H1 (cell line): ENCODE data around the gene RHOU. TPM values are rescaled to one million over a fixed set of nuclear protein-coding genes. Genes with fewer than 3 reads are reported as not detected.

Experiments
- CTCF ChIA-PET: fragments of 300-600 bp; sonication (Branson Sonifier 250); formaldehyde crosslinking; loops from one replicate; lab custom pipeline; 2021; ENCODE audit not compliant: partially characterized antibody; lab: Charles Lee
- POLR2A ChIA-PET: fragments of 300-600 bp; sonication (Branson Sonifier 250); formaldehyde crosslinking; loops from one replicate; lab custom pipeline; 2021; ENCODE audit warnings: inconsistent platforms; ENCODE audit not compliant: partially characterized antibody; lab: Charles Lee
- DNase-seq, 2 experiments: peaks; one replicate each; pipeline versions ENCODE4 v3.0.0 to v3.0.0-alpha.2; 2010 to 2022; ENCODE audit warnings: low spot score in 2 of 2, low read depth in 1 of 2, mixed read lengths in 1 of 2
- FAIRE-seq: peaks from 2 replicates; lab custom pipeline; 2011; peaks lifted over from hg19 to GRCh38; lab: Jason Lieb, UNC
- H2AFZ ChIP-seq: 2 replicates; pipeline ENCODE4 v1.8.1; 2012; ENCODE audit warnings: low read length, inconsistent platforms
- H2AK5ac ChIP-seq: 2 replicates; pipeline ENCODE4 v1.6.1; 2013; ENCODE audit warnings: low read depth, low read length
- H2BK120ac ChIP-seq: replicated peaks from 2 replicates; pipeline ENCODE3; 2013; ENCODE audit warnings: low read depth, low read length, inconsistent platforms
- H2BK12ac ChIP-seq: 2 replicates; pipeline ENCODE4 v1.6.1; 2013; ENCODE audit warnings: low read depth, low read length
- H2BK15ac ChIP-seq: 2 replicates; pipeline ENCODE4 v1.6.1; 2013; ENCODE audit warnings: low read length
- H2BK20ac ChIP-seq: 2 replicates; pipeline ENCODE4 v1.6.1; 2013; ENCODE audit warnings: low read length
- H2BK5ac ChIP-seq: 2 replicates; pipeline ENCODE4 v1.6.1; 2013; ENCODE audit warnings: low read depth, low read length
- H3K14ac ChIP-seq: 2 replicates; pipeline ENCODE4 v1.6.1; 2013; ENCODE audit warnings: inconsistent platforms; ENCODE audit not compliant: insufficient read length
- H3K18ac ChIP-seq: 2 replicates; pipeline ENCODE4 v1.6.1; 2013; ENCODE audit warnings: low read length; ENCODE audit errors: extremely low read depth
- H3K23ac ChIP-seq: 2 replicates; pipeline ENCODE4 v1.6.1; 2013; ENCODE audit warnings: inconsistent platforms; ENCODE audit not compliant: insufficient read length
- H3K23me2 ChIP-seq: 2 replicates; pipeline ENCODE4 v1.6.1; 2013; ENCODE audit warnings: low read depth, low read length
- H3K27ac ChIP-seq: 2 replicates; pipeline ENCODE4 v1.6.1; 2011; ENCODE audit warnings: low read depth, low read length, inconsistent platforms
- H3K27me3 ChIP-seq, 4 experiments: replicated peaks in 1 of 4; 1 replicate in 1 of 4; 2 replicates in 3 of 4; pipeline versions ENCODE4 v1.6.1 to v1.8.1; 2011 to 2013; ENCODE audit warnings: low read length in 3 of 4, mild to moderate bottlenecking in 3 of 4, inconsistent platforms in 2 of 4, mixed read lengths in 2 of 4, moderate library complexity in 1 of 4; ENCODE audit not compliant: control insufficient read depth in 3 of 4, insufficient read depth in 3 of 4; ENCODE audit errors: extremely low read depth in 1 of 4
- H3K36me3 ChIP-seq, 4 experiments: 2 replicates each; pipeline versions ENCODE4 v1.6.1 to v1.8.1; 2011 to 2013; ENCODE audit warnings: mild to moderate bottlenecking in 4 of 4, low read length in 3 of 4, moderate library complexity in 2 of 4, control low read depth in 1 of 4, inconsistent platforms in 1 of 4; ENCODE audit not compliant: insufficient read depth in 4 of 4, control insufficient read depth in 2 of 4
- H3K4ac ChIP-seq: replicated peaks from 2 replicates; pipeline ENCODE3; 2013; ENCODE audit warnings: low read length, low read depth, mixed read lengths, inconsistent platforms; ENCODE audit not compliant: insufficient read length
- H3K4me1 ChIP-seq, 4 experiments: replicated peaks in 1 of 4; 1 replicate in 1 of 4; 2 replicates in 3 of 4; pipeline versions ENCODE4 v1.6.1 to v1.8.1; 2011 to 2013; ENCODE audit warnings: low read length in 3 of 4, inconsistent platforms in 2 of 4, mixed read lengths in 1 of 4; ENCODE audit not compliant: insufficient read depth in 4 of 4, control insufficient read depth in 3 of 4
- H3K4me2 ChIP-seq, 2 experiments: 2 replicates each; pipeline versions ENCODE4 v1.6.1 to v1.8.1; 2011 to 2013; ENCODE audit warnings: low read depth in 2 of 2, low read length in 2 of 2, control low read depth in 1 of 2, inconsistent platforms in 1 of 2, mild to moderate bottlenecking in 1 of 2; ENCODE audit not compliant: insufficient read depth in 1 of 2
- H3K4me3 ChIP-seq, 4 experiments: fragments of 200-600, 300-600 bp in 1 of 4; sonication (generic), shearing (Covaris generic), sonication (Bioruptor Twin) in 1 of 4; 2 replicates each; pipeline versions ENCODE4 v1.5.1 to v1.8.1; 2011 to 2016; ENCODE audit warnings: low read length in 4 of 4, low read depth in 3 of 4, control low read depth in 2 of 4, inconsistent platforms in 2 of 4, mild to moderate bottlenecking in 2 of 4, mixed read lengths in 1 of 4, moderate library complexity in 1 of 4; ENCODE audit not compliant: insufficient read depth in 2 of 4; ENCODE audit errors: extremely low read depth in 1 of 4
- H3K56ac ChIP-seq: replicated peaks from 2 replicates; pipeline ENCODE3; 2013; ENCODE audit warnings: low read depth, mild to moderate bottlenecking, mixed read lengths, low read length, inconsistent platforms; ENCODE audit not compliant: insufficient read length
- H3K79me1 ChIP-seq: 2 replicates; pipeline ENCODE4 v1.6.1; 2013; ENCODE audit warnings: low read depth, low read length, control low read depth
- H3K79me2 ChIP-seq, 2 experiments: 2 replicates each; pipeline versions ENCODE4 v1.6.1 to v1.8.1; 2012 to 2013; ENCODE audit warnings: low read length in 2 of 2, mild to moderate bottlenecking in 2 of 2, inconsistent platforms in 1 of 2; ENCODE audit not compliant: insufficient read depth in 2 of 2, control insufficient read depth in 1 of 2
- H3K9ac ChIP-seq, 4 experiments: replicated peaks in 1 of 4; 1 replicate in 1 of 4; 2 replicates in 3 of 4; pipeline versions ENCODE4 v1.6.1 to v1.8.1; 2011 to 2013; ENCODE audit warnings: low read depth in 3 of 4, low read length in 3 of 4, control low read depth in 2 of 4, mild to moderate bottlenecking in 2 of 4, moderate library complexity in 2 of 4, inconsistent platforms in 1 of 4; ENCODE audit errors: extremely low read depth in 1 of 4
- H3K9me3 ChIP-seq, 2 experiments: 2 replicates each; pipeline versions ENCODE4 v1.6.1 to v1.8.1; 2012 to 2013; ENCODE audit warnings: mild to moderate bottlenecking in 2 of 2, moderate library complexity in 2 of 2, control low read depth in 1 of 2, inconsistent platforms in 1 of 2, low read depth in 1 of 2, low read length in 1 of 2, mixed read lengths in 1 of 2; ENCODE audit not compliant: insufficient read depth in 2 of 2
- H4K20me1 ChIP-seq, 2 experiments: replicated peaks in 1 of 2; 2 replicates each; pipeline versions ENCODE3 to v1.8.1; 2011 to 2013; ENCODE audit warnings: inconsistent platforms in 2 of 2, low read length in 2 of 2, mild to moderate bottlenecking in 1 of 2; ENCODE audit not compliant: insufficient read depth in 2 of 2, control insufficient read depth in 1 of 2
- H4K5ac ChIP-seq: 2 replicates; pipeline ENCODE4 v1.6.1; 2013; ENCODE audit warnings: low read length, low read depth, mixed read lengths, inconsistent platforms; ENCODE audit not compliant: insufficient read length
- H4K8ac ChIP-seq: 2 replicates; pipeline ENCODE4 v1.8.0; 2013; ENCODE audit warnings: mild to moderate bottlenecking, moderate library complexity, low read length, inconsistent platforms; ENCODE audit not compliant: insufficient read depth; ENCODE audit errors: extremely low read depth
- H4K91ac ChIP-seq: replicated peaks from 2 replicates; pipeline ENCODE3; 2013; ENCODE audit warnings: low read length, mixed read lengths, inconsistent platforms; ENCODE audit not compliant: insufficient read length
- HDAC6 ChIP-seq: IDR thresholded peaks from one replicate; pipeline ENCODE4 v1.7.1; 2012; ENCODE audit warnings: low read depth, mild to moderate bottlenecking, inconsistent platforms, low read length, moderate library complexity
- KDM1A ChIP-seq: fragments of 200-600, 300-600 bp; sonication (generic); IDR thresholded peaks from 2 replicates; pipeline ENCODE4 v1.7.1; 2016; ENCODE audit warnings: mild to moderate bottlenecking, low read length, borderline replicate concordance
- NANOG ChIP-seq: IDR thresholded peaks from 2 replicates; pipeline ENCODE4 v1.6.1; 2011; ENCODE audit warnings: low read length, low read depth, mild to moderate bottlenecking, inconsistent platforms; ENCODE audit not compliant: insufficient read depth, poor library complexity, severe bottlenecking
- WGBS, 2 experiments: shearing (Covaris generic) in 1 of 2; methylation state at CpG; one replicate each; pipeline versions ENCODE4 v1.1.6 to v1.1.7; 2013 to 2015; ENCODE audit warnings: low lambda C conversion rate in 2 of 2, mixed read lengths in 2 of 2, inconsistent platforms in 1 of 2, low coverage in 1 of 2, missing lambda C conversion rate in 1 of 2; ENCODE audit not compliant: insufficient replicate concordance in 2 of 2, insufficient coverage in 1 of 2, insufficient read length in 1 of 2; ENCODE audit errors: extremely low coverage in 1 of 2, missing lambda C conversion rate in 1 of 2; 5-methylcytosine and 5-hydroxymethylcytosine counted together
- polyA plus RNA-seq, 7 experiments: library from polyadenylated mRNA; depleted of rRNA in 3 of 7; stranded (reverse) in 5 of 7; unstranded in 2 of 7; fragments of >200 nt in 5 of 7; fragments of 200-250 nt in 2 of 7; gene quantifications; 1 replicate in 5 of 7; 2 replicates in 1 of 7; 4 replicates in 1 of 7; pipeline versions ENCODE4 v1.2.1 to v1.2.3, GENCODE V29; 2011 to 2013; ENCODE audit warnings: missing spikeins in 2 of 7, mixed read lengths in 2 of 7
- total RNA-seq: library from RNA; stranded (reverse); fragmentation: NEBNext Ultra II Directional; extraction: Animal tissue kit (Norgen Biotek cat#: 25700); gene quantifications from 2 replicates; pipeline ENCODE4 v1.2.1, GENCODE V29; 2021

Gene RHOU
- total and polyA plus RNA-seq, 2 of the 8 experiments (the other 6 are each of a cell fraction or from before 2014, with no cell fraction given) = 3.0 to 3.4 TPM

GRCh38 chr1:228754646-228755268 is 19.5 kb downstream of the RHOU start:
- H2BK12ac ChIP-seq = no peak overlapping the region
- CTCF ChIA-PET = interaction anchor here (0.7 kb wide), 1 partner anchor 394 kb away, joined by 3 read pairs; no protein-coding TSS in a partner anchor

More at GRCh38 chr1:228754646-228755268, 19.5 kb downstream of the RHOU start:
- POLR2A ChIA-PET = no interaction called here
- Histone ChIP-seq H3K36me3 (no peaks in the 10 kb centered on the region), H2AK5ac (no peak overlapping the region), H3K23ac (no peak overlapping the region), H4K91ac (no peak overlapping the region), H2AFZ (no peak overlapping the region), H4K5ac (no peak overlapping the region), H3K4me3 (no peak overlapping the region), H2BK15ac (no peak overlapping the region), H3K18ac (no peak overlapping the region), H2BK20ac (0 out of 2 replicates have a peak overlapping the region, but pooled peaks have one; percentile 37), H3K4ac (no peak overlapping the region), H2BK5ac (no peak overlapping the region), H3K27me3 (no peaks in the 10 kb centered on the region; a peak in 1 of 7 replicates), H4K20me1 (no peaks in the 10 kb centered on the region), H3K23me2 (no peaks in the 10 kb centered on the region), H4K8ac (no peak overlapping the region), H2BK120ac (no peak overlapping the region), H3K9me3 (no peaks in the 10 kb centered on the region), H3K56ac (no peak overlapping the region), H3K9ac (no peak overlapping the region), H3K4me2 (no peak overlapping the region), H3K4me1 (peaks cover 0 to 6% (median 0%) of the 10 kb centered on the region in 4 experiments; a peak in 2 of 7 replicates), H3K79me2 (no peaks in the 10 kb centered on the region), H3K79me1 (no peaks in the 10 kb centered on the region), H3K14ac (no peak overlapping the region), H3K27ac (no peak overlapping the region)
- no peak for DNase-seq
- 88% methylated on average over 28 of the region's 28 CpGs; no CpG with 5 or more reads in 1 of the 2 experiments for WGBS, 2 experiments
- no peak for FAIRE-seq
- TF ChIP-seq HDAC6 (no peak), KDM1A (no peak), NANOG (no peak)
